Gastroesophageal sphincter (tissue), 4 donors: ENCODE results near the gene RNF19B. TPM values are rescaled to one million over a fixed set of nuclear protein-coding genes. Genes with fewer than 3 reads are reported as not detected.

ENCODE experiments used
- ATAC-seq: fragments of 150-250 bp; one replicate; pipeline ENCODE4 v1.9.1; 2016; ENCODE audit warnings: mild to moderate bottlenecking, moderate library complexity
- H3K27ac ChIP-seq, 4 donors: fragments of 200-600 bp; sonication (generic) in 3 of 4; 1 replicate in 3 of 4; 2 replicates in 1 of 4; pipeline ENCODE4 v1.5.1; 2016 to 2019
- H3K27me3 ChIP-seq: fragments of 200-600 bp; sonication (generic); one replicate; pipeline ENCODE4 v1.5.1; 2019
- H3K36me3 ChIP-seq, 2 donors: fragments of 200-600 bp; sonication (generic); one replicate each; pipeline ENCODE4 v1.5.1; 2019; ENCODE audit warnings: control low read depth in 1 of 2
- H3K4me1 ChIP-seq, 3 donors: fragments of 200-600 bp; sonication (generic); 1 replicate in 2 of 3; 2 replicates in 1 of 3; pipeline ENCODE4 v1.5.1; 2016 to 2019; ENCODE audit warnings: control low read depth in 2 of 3
- H3K4me3 ChIP-seq, 2 donors: fragments of 200-600 bp; sonication (generic); one replicate each; pipeline ENCODE4 v1.5.1; 2019; ENCODE audit warnings: mild to moderate bottlenecking in 1 of 2, moderate library complexity in 1 of 2
- H3K9me3 ChIP-seq, 3 donors: fragments of 200-600 bp; sonication (generic); one replicate each; pipeline ENCODE4 v1.5.1; 2017 to 2019; ENCODE audit warnings: control low read depth in 2 of 3
- CTCF ChIP-seq, 4 experiments: fragments of 200-600 bp in 2 of 4; fragments of 450-650 bp in 2 of 4; sonication (generic) in 1 of 4; IDR thresholded peaks; one replicate each; pipeline ENCODE4 v1.5.1; 2017 to 2019; ENCODE audit warnings: antibody characterized with exemption in 4 of 4, mild to moderate bottlenecking in 2 of 4, moderate library complexity in 2 of 4
- EP300 ChIP-seq: sonication (generic); formaldehyde crosslinking; IDR thresholded peaks from one replicate; pipeline ENCODE4 v1.6.1; 2017; ENCODE audit warnings: antibody characterized with exemption, mild to moderate bottlenecking
- POLR2A ChIP-seq, 2 donors: fragments of 450-650 bp; IDR thresholded peaks; one replicate each; pipeline ENCODE4 v1.6.1; 2017; ENCODE audit warnings: antibody characterized with exemption in 2 of 2, mild to moderate bottlenecking in 2 of 2, moderate library complexity in 1 of 2
- POLR2AphosphoS5 ChIP-seq: sonication (generic); formaldehyde crosslinking; IDR thresholded peaks from one replicate; pipeline ENCODE4 v1.6.1; 2017; ENCODE audit warnings: antibody characterized with exemption
- WGBS, 2 donors: methylation state at CpG; one replicate each; pipeline ENCODE4 v1.1.5; 2018; ENCODE audit warnings: low coverage in 1 of 2; 5-methylcytosine and 5-hydroxymethylcytosine counted together
- total RNA-seq, 4 donors: library from RNA; depleted of rRNA; stranded (reverse); fragments of >200 nt; gene quantifications; one replicate each; pipeline ENCODE4 v1.1.0, GENCODE V29; 2016

The RNF19B gene
- total RNA-seq, 4 donors from 2014 or later, result 19.5 to 25.2 (median 21.8) TPM

- no peak overlapping the region for H3K27ac ChIP-seq
- no peaks in the 10 kb centered on the region for H3K36me3 ChIP-seq
- no peak for TF ChIP-seq POLR2A (IDR thresholded peaks at IDR 0.05)
- TF ChIP-seq EP300, result no peak
- no peak for TF ChIP-seq CTCF (IDR thresholded peaks at IDR 0.05)
- TF ChIP-seq POLR2AphosphoS5, result no peak
- no peak overlapping the region for H3K4me3 ChIP-seq
- peaks cover 8% of the 10 kb centered on the region for H3K27me3 ChIP-seq
- ATAC-seq, result no peak
- peaks cover 0 to 31% (median 8%) of the 10 kb centered on the region in 3 donors for H3K4me1 ChIP-seq
- no peaks in the 10 kb centered on the region for H3K9me3 ChIP-seq
- WGBS, 2 donors, result 67% methylated on average over 1 of the region's 2 CpGs; no CpG with 5 or more reads in 1 of the 2 donors
Measured at GRCh38 chr1:32929366-32929765, 35.2 kb downstream of the RNF19B start.

- Histone ChIP-seq H3K4me1 (peaks cover 0 to 24% (median 8%) of the 10 kb centered on the region in 3 donors), H3K27ac (no peak overlapping the region), H3K9me3 (no peaks in the 10 kb centered on the region), H3K27me3 (peaks cover 14% of the 10 kb centered on the region), H3K4me3 (no peak overlapping the region), H3K36me3 (no peaks in the 10 kb centered on the region)
- ATAC-seq, result no peak
- TF ChIP-seq CTCF (IDR thresholded peaks at IDR 0.05) (no peak), POLR2AphosphoS5 (no peak), POLR2A (IDR thresholded peaks at IDR 0.05) (no peak), EP300 (no peak)
- 86 to 96% methylated on average over 4 to 8 of the region's 8 CpGs for WGBS, 2 donors
Measured at GRCh38 chr1:32928715-32929114, 35.9 kb downstream of the RNF19B start.

GRCh38 chr1:32928285-32928684 lies 36.3 kb downstream of the RNF19B start:
- ATAC-seq, result no peak
- TF ChIP-seq EP300, result no peak
- TF ChIP-seq CTCF (IDR thresholded peaks at IDR 0.05), result no peak
- no peak for TF ChIP-seq POLR2AphosphoS5
- no peak for TF ChIP-seq POLR2A (IDR thresholded peaks at IDR 0.05)
- H3K36me3 ChIP-seq, result no peaks in the 10 kb centered on the region
- H3K4me1 ChIP-seq, result peaks cover 0 to 20% (median 8%) of the 10 kb centered on the region in 3 donors
- H3K4me3 ChIP-seq, result no peak overlapping the region
- WGBS, 2 donors, result 76 to 83% methylated on average over 2 of the region's 2 CpGs
- H3K9me3 ChIP-seq, result no peaks in the 10 kb centered on the region
- peaks cover 18% of the 10 kb centered on the region for H3K27me3 ChIP-seq
- H3K27ac ChIP-seq, result no peak overlapping the region

DNA sequence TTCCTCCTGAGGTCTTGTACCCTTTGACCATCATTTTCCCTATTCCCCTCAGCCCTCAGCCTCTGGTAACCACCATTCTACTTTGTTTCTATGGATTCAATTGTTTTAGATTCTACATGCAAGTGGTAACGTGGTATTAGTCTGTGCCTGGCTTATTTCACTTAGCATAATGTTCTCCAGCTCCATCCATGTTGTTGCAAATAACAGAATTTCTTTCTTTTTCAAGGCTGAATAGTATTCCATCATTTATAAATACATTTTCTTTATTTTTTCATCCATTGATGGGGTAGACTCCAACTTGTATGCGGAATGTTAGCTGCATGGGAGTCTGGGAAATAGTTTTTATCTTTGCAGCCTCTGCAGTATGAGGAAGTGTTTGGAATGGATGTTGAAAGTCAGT lies 37.2 kb downstream of the RNF19B start:
- no peak for ATAC-seq
- WGBS, 2 donors, result 91 to 94% methylated on average over 2 of the region's 2 CpGs
- Histone ChIP-seq H3K4me1 (peaks cover 0 to 17% (median 8%) of the 10 kb centered on the region in 3 donors), H3K27me3 (peaks cover 27% of the 10 kb centered on the region), H3K4me3 (no peak overlapping the region), H3K27ac (no peak overlapping the region), H3K36me3 (no peaks in the 10 kb centered on the region), H3K9me3 (no peaks in the 10 kb centered on the region)
- TF ChIP-seq CTCF (IDR thresholded peaks at IDR 0.05) (no peak), POLR2AphosphoS5 (no peak), POLR2A (IDR thresholded peaks at IDR 0.05) (no peak), EP300 (no peak)

DNA sequence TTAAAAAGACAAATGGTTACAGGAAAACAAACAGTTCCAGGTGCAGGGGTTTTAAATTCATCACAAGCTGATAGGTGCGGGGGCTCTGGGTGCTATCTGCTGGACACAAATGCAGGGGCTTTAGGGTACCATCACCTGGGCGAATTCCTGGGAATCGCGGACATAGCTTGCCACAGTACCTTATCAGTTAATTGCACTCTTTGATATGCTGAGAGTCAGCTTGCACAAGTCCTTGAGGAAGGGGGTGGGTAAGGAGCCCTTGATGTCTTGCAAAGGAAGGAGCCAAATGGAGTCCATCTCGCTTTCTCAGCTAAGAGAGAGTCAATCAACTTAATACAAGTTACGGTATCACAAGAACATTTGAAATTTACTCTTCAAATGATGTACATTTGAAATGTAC lies 38.0 kb downstream of the RNF19B start:
- H3K36me3 ChIP-seq, result no peaks in the 10 kb centered on the region
- H3K9me3 ChIP-seq, result no peaks in the 10 kb centered on the region
- 89 to 92% methylated on average over 6 of the region's 6 CpGs for WGBS, 2 donors
- peaks cover 32% of the 10 kb centered on the region for H3K27me3 ChIP-seq
- TF ChIP-seq EP300, result no peak
- no peak for TF ChIP-seq POLR2A (IDR thresholded peaks at IDR 0.05)
- no peak for TF ChIP-seq CTCF (IDR thresholded peaks at IDR 0.05)
- no peak for TF ChIP-seq POLR2AphosphoS5
- no peak overlapping the region for H3K4me3 ChIP-seq
- H3K4me1 ChIP-seq, result peaks cover 0 to 17% (median 8%) of the 10 kb centered on the region in 3 donors
- no peak for ATAC-seq
- H3K27ac ChIP-seq, result no peak overlapping the region
